ENCODE data around the gene NT5DC1.

DNA sequence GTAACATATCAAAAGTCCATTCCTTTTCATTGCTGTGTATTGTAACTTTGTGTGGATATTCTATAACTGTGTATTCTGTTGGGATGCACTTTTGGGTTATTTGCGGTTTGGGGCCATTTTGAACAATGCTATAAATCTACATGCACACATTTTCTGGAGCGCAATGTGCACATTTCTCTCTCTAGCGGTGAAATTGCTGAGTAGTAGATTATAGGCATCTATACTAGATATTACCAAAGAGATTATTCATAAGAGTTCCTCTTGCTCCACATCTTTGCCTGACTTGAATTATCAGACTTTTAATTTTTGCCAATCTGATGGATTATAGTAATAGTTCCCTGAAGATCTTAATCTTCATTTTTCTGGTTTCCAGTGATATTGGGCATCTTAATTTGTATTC lies 21.7 kb upstream of the NT5DC1 start:
- TF ChIP-seq, protein P1, sequence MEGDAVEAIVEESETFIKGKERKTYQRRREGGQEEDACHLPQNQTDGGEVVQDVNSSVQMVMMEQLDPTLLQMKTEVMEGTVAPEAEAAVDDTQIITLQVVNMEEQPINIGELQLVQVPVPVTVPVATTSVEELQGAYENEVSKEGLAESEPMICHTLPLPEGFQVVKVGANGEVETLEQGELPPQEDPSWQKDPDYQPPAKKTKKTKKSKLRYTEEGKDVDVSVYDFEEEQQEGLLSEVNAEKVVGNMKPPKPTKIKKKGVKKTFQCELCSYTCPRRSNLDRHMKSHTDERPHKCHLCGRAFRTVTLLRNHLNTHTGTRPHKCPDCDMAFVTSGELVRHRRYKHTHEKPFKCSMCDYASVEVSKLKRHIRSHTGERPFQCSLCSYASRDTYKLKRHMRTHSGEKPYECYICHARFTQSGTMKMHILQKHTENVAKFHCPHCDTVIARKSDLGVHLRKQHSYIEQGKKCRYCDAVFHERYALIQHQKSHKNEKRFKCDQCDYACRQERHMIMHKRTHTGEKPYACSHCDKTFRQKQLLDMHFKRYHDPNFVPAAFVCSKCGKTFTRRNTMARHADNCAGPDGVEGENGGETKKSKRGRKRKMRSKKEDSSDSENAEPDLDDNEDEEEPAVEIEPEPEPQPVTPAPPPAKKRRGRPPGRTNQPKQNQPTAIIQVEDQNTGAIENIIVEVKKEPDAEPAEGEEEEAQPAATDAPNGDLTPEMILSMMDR (conservative IDR thresholded peaks at IDR 0.05; ENCODE audit: low read length), result no peak
- no peak for TF ChIP-seq EZH2phosphoT487 (IDR thresholded peaks at IDR 0.05; ENCODE audit: borderline replicate concordance, low read depth, low read length)
